ENCODE results near the gene CELSR3.

DNA sequence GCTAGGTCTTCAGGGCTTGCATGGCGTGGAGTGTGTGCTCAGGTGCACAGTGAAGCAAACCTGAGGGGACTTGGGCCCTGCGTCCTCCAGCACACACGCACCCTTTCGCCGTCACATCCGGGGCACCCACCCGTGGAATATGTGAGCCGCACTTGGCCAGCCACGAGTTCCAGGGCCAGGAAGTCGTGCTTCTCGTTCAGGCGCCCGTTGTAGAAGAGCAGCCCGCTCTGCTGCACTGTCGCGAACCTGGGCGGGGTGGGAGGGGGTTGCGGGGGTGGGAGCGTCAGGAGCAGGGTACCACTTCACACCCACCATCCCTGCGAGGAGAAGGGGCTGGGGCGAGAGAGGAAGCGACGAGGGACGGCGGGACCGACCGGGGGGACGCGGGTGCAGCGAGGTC, 7.1 kb downstream of the CELSR3 start:
- TF ChIP-seq, protein P1, sequence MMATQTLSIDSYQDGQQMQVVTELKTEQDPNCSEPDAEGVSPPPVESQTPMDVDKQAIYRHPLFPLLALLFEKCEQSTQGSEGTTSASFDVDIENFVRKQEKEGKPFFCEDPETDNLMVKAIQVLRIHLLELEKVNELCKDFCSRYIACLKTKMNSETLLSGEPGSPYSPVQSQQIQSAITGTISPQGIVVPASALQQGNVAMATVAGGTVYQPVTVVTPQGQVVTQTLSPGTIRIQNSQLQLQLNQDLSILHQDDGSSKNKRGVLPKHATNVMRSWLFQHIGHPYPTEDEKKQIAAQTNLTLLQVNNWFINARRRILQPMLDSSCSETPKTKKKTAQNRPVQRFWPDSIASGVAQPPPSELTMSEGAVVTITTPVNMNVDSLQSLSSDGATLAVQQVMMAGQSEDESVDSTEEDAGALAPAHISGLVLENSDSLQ (IDR thresholded peaks at IDR 0.05) = no peak
- TF ChIP-seq BHLHE40 (IDR thresholded peaks at IDR 0.05; ENCODE audit: borderline replicate concordance) (no peak), FOXM1 (IDR thresholded peaks at IDR 0.05; ENCODE audit: borderline replicate concordance) (no peak), CTBP1 (IDR thresholded peaks at IDR 0.05; ENCODE audit: borderline replicate concordance) (no peak), SP1 (IDR thresholded peaks at IDR 0.05) (no peak), SUZ12 (IDR thresholded peaks at IDR 0.05) (no peak), TARDBP (IDR thresholded peaks at IDR 0.05) (no peak)

All from HEK293T (cell line).